OCI-LY7 (cell line): ENCODE measurements around the gene RPS21. TPM values are rescaled to one million over a fixed set of nuclear protein-coding genes. Genes with fewer than 3 reads are reported as not detected.

Experiments
- BruUV-seq: library from RNA; stranded (reverse); fragments of 400-500 nt; replicated peaks from 2 replicates; lab custom pipeline; 2021; lab: Mats Ljungman, UMichigan
- CTCF ChIA-PET: fragments of 300-600 bp; sonication (Branson Sonifier 250); formaldehyde crosslinking; loops from one replicate; lab custom pipeline; 2022; ENCODE audit warnings: antibody characterized with exemption; ENCODE audit not compliant: unreplicated experiment; lab: Charles Lee
- POLR2A ChIA-PET: fragments of 300-600 bp; sonication (Branson Sonifier 250); formaldehyde crosslinking; loops from one replicate; lab custom pipeline; 2022; ENCODE audit warnings: antibody characterized with exemption; lab: Charles Lee
- DNase-seq: peaks from one replicate; pipeline ENCODE4 v3.0.0-alpha.2; 2015; ENCODE audit warnings: low spot score
- H2AFZ ChIP-seq: fragments of 200-600 bp; sonication (generic), shearing (Covaris generic); 2 replicates; pipeline ENCODE4 v1.6.1; 2014; ENCODE audit warnings: mild to moderate bottlenecking, antibody characterized with exemption, low read length, moderate library complexity
- H3K27ac ChIP-seq: fragments of 200-600 bp; sonication (generic); 2 replicates; pipeline ENCODE4 v1.5.1; 2014; ENCODE audit warnings: mixed run types, low read depth, mild to moderate bottlenecking, moderate library complexity, low read length, inconsistent platforms; ENCODE audit not compliant: poor library complexity, severe bottlenecking
- H3K36me3 ChIP-seq: fragments of 200-600 bp; sonication (generic); 2 replicates; pipeline ENCODE4 v1.6.1; 2014; ENCODE audit warnings: mild to moderate bottlenecking, antibody characterized with exemption, low read length, moderate library complexity, mixed read lengths; ENCODE audit not compliant: insufficient read depth
- H3K4me1 ChIP-seq: fragments of 200-600 bp; sonication (generic); 2 replicates; pipeline ENCODE4 v1.5.1; 2014; ENCODE audit warnings: mild to moderate bottlenecking, low read length; ENCODE audit not compliant: insufficient read depth, poor library complexity, severe bottlenecking
- H3K4me2 ChIP-seq: fragments of 200-600 bp; sonication (generic); 2 replicates; pipeline ENCODE4 v1.6.1; 2014; ENCODE audit warnings: mild to moderate bottlenecking, low read length
- H3K4me3 ChIP-seq: fragments of 200-600 bp; sonication (generic); 2 replicates; pipeline ENCODE4 v1.5.1; 2014; ENCODE audit warnings: mild to moderate bottlenecking, low read depth, low read length; ENCODE audit not compliant: poor library complexity, severe bottlenecking
- H3K79me2 ChIP-seq: fragments of 200-600 bp; sonication (generic); 2 replicates; pipeline ENCODE4 v1.6.1; 2016; ENCODE audit warnings: low read depth, mild to moderate bottlenecking, low read length, moderate library complexity, mixed read lengths; ENCODE audit not compliant: insufficient read depth
- H3K9me2 ChIP-seq: fragments of 200-600 bp; sonication (generic); 2 replicates; pipeline ENCODE4 v1.6.1; 2016; ENCODE audit warnings: mild to moderate bottlenecking, low read length, mixed read lengths; ENCODE audit not compliant: insufficient read depth
- H3K9me3 ChIP-seq: fragments of 200-600 bp; sonication (generic); 2 replicates; pipeline ENCODE4 v1.6.1; 2014; ENCODE audit warnings: mild to moderate bottlenecking, mixed run types, low read length, mixed read lengths
- H4K20me1 ChIP-seq: fragments of 200-600 bp; sonication (generic); 2 replicates; pipeline ENCODE4 v1.6.1; 2014; ENCODE audit warnings: mild to moderate bottlenecking, antibody characterized with exemption, low read length, moderate library complexity, mixed read lengths; ENCODE audit not compliant: insufficient read depth
- EZH2phosphoT487 ChIP-seq: fragments of 200-600 bp; sonication (generic); IDR thresholded peaks from 2 replicates; pipeline ENCODE4 v1.6.1; 2018; ENCODE audit warnings: low read depth, borderline replicate concordance, mild to moderate bottlenecking, mixed run types, antibody characterized with exemption, low read length, moderate library complexity, mixed read lengths
- intact Hi-C: fragments of 100-400 bp; cut with micrococcal nuclease; formaldehyde crosslinking; loops from one replicate; pipeline ENCODE4 v1.10.0; 2022; ENCODE audit not compliant: unreplicated experiment
- total RNA-seq, 2 experiments: library from RNA; depleted of rRNA in 1 of 2; stranded (reverse); fragments of >200 nt in 1 of 2; shearing (Covaris generic) in 1 of 2; gene quantifications; 2 replicates each; pipeline ENCODE4 v1.2.3, GENCODE V29; 2014 to 2022
- TF ChIP-seq, protein P1 (sequence below): fragments of 200-600 bp; sonication (generic); conservative IDR thresholded peaks from 2 replicates; pipeline ENCODE4 v1.5.1; 2014; ENCODE audit warnings: mild to moderate bottlenecking, antibody characterized with exemption, low read length, moderate library complexity, mixed read lengths

The RPS21 gene
- total RNA-seq, 2 experiments from 2014 or later, result 2,571 to 3,376 TPM

DNA sequence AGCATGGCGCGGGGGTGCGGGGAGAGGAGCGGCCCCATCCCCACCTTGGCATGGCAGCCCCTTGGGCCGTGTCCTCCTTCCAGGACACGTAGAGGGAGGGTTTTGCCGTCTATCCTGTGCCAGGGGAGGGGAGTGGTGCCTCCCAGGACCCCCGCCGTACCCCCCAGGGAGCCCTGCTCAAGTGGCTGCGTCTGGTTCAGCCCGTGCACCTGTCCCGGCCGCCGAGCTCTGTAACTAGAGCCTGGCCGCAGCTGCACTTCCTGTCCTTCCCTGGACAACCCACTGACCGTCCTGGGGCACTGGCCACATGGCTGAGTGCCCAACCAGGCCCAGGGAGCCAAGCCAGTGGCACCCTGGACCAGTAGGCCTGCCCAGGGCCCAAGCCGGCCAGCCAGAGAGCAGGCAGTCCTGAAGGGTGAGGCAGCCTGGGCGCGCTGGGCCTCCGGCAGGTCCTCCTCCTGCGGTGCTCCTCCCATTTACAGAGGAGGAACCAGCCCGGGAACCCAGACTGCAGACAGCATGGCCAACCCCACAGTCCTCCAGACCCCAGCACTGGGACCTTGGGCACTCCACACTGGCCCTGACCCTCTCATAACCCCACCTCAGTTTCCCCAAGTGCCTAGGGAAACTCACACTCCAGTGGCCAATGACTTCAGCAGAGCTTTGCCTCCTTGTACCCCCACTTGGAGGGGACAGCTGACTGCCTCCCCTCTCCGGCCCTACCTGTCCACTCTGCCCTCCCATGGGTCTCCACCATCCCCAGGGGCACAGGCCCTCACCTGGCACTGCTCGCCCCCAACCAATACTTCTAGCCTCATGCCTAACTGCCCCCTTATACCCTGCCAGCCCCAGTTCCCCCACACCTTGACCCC, 28.5 kb upstream of the RPS21 start:
- Histone ChIP-seq H3K9me3 (no peaks in the 10 kb centered on the region), H4K20me1 (no peaks in the 10 kb centered on the region), H3K36me3 (no peaks in the 10 kb centered on the region; the same call in 1 of the 2 replicates), H3K4me2 (peak overlapping the region; percentile 61), H3K4me1 (peaks cover 55% of the 10 kb centered on the region), H3K79me2 (no peaks in the 10 kb centered on the region), H3K4me3 (peak overlapping the region; percentile 5), H3K27ac (peak overlapping the region; percentile 46), H3K9me2 (no peaks in the 10 kb centered on the region), H2AFZ (no peak overlapping the region)
- TF ChIP-seq EZH2phosphoT487, result no peak
- TF ChIP-seq, protein P1, sequence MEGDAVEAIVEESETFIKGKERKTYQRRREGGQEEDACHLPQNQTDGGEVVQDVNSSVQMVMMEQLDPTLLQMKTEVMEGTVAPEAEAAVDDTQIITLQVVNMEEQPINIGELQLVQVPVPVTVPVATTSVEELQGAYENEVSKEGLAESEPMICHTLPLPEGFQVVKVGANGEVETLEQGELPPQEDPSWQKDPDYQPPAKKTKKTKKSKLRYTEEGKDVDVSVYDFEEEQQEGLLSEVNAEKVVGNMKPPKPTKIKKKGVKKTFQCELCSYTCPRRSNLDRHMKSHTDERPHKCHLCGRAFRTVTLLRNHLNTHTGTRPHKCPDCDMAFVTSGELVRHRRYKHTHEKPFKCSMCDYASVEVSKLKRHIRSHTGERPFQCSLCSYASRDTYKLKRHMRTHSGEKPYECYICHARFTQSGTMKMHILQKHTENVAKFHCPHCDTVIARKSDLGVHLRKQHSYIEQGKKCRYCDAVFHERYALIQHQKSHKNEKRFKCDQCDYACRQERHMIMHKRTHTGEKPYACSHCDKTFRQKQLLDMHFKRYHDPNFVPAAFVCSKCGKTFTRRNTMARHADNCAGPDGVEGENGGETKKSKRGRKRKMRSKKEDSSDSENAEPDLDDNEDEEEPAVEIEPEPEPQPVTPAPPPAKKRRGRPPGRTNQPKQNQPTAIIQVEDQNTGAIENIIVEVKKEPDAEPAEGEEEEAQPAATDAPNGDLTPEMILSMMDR, result no peak
- ChIA-PET CTCF (no interaction called here), POLR2A (interaction anchor here (1.4 kb wide), 1 partner anchor 19 kb away, joined by 5 read pairs; no protein-coding TSS in a partner anchor)
- peak; percentile 39 for DNase-seq
- no TSS peak for BruUV-seq
- intact Hi-C loops, result loop anchor here (1.0 kb wide), 1 partner anchor 19 kb away; no protein-coding TSS in a partner anchor

DNA sequence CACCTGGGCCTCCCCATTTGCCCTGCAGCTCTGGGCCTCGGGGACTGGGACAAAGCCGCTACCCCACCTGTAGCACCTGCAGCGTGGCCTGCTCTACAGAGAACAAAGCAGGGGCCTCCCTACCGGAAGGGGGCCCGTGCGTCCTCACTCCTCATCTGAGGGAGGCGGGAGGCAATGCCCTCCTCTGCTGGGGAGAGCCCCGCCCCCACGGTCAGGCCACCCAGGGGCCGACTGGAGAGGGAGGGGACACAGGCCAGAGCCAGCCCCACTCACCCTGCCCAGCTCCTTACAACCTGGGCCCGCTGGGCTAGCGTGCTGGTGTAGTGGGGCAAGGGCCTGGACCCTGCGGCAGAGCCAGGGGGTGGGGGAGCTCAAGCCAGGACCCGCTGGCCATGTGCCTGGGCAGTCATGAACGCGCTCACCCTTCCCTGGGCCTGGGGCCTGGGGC, 27.8 kb upstream of the RPS21 start:
- Histone ChIP-seq H4K20me1 (no peaks in the 10 kb centered on the region), H3K4me3 (peak overlapping the region; percentile 5), H3K4me1 (peaks cover 62% of the 10 kb centered on the region), H3K9me3 (no peaks in the 10 kb centered on the region), H3K4me2 (peak overlapping the region; percentile 61), H3K27ac (peak overlapping the region; percentile 46), H3K36me3 (no peaks in the 10 kb centered on the region; the same call in 1 of the 2 replicates), H3K79me2 (no peaks in the 10 kb centered on the region), H2AFZ (no peak overlapping the region), H3K9me2 (no peaks in the 10 kb centered on the region)
- peak; percentile 76 for DNase-seq
- POLR2A ChIA-PET, result interaction anchor here (1.4 kb wide), 1 partner anchor 20 kb away, joined by 5 read pairs; no protein-coding TSS in a partner anchor
- BruUV-seq, result no TSS peak
- intact Hi-C loops, result loop anchor here (1.0 kb wide), 1 partner anchor 20 kb away; no protein-coding TSS in a partner anchor
- TF ChIP-seq EZH2phosphoT487, result no peak
- TF ChIP-seq, protein P1, result no peak
- CTCF ChIA-PET, result interaction anchor here (0.5 kb wide), 1 partner anchor 29 kb away, joined by 3 read pairs; no protein-coding TSS in a partner anchor
